ENCODE measurements around the gene FBXL17. TPM values are rescaled to one million over a fixed set of nuclear protein-coding genes. Genes with fewer than 3 reads are reported as not detected.

The FBXL17 gene
- total and polyA plus RNA-seq, 2 of the 4 experiments (the other 2 are of a cell fraction), result 3.9 to 8.1 TPM

DNA sequence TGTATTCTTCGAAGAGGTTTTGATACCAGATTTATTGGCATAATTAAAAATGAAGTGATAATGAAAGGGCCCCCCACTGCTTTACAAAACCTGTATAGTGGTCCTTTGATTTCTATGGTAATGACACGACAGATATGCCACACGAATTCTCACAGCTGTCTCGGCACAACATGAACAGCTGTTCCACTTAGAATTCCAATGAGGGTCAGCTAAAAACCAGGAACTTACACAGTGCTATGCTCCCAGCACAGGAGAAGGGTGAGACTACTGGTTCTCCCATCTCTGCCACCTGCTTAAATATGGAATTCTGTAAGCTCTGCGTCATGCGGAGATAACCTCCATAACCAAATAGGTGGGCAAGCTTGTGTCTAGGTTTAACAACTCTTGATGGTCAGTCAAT is 528.2 kb downstream of the FBXL17 start:
- no peak overlapping the region for H2BK120ac ChIP-seq (ENCODE audit: low read depth, low read length)
- no peak overlapping the region for H2BK20ac ChIP-seq (ENCODE audit: low read depth, low read length)
- H3K79me1 ChIP-seq (ENCODE audit: low read depth in 1 of 2, low read length in 2 of 2), result no peaks in the 10 kb centered on the region
- no peak overlapping the region for H2BK5ac ChIP-seq (ENCODE audit: low read depth, low read length, poor library complexity, severe bottlenecking)
- no peaks in the 10 kb centered on the region for H3K4me1 ChIP-seq (ENCODE audit: control insufficient read depth, insufficient read depth, low read length)
- no peak overlapping the region for H3K18ac ChIP-seq (ENCODE audit: low read depth, low read length)
- H3K56ac ChIP-seq (ENCODE audit: extremely low read depth, insufficient read depth, low read length), result no peak overlapping the region
- no peak for DNase-seq
- no peak overlapping the region for H3K4me2 ChIP-seq (ENCODE audit: low read depth, low read length)
- H3K9ac ChIP-seq (ENCODE audit: low read depth, low read length), result no peak overlapping the region
- in situ Hi-C loops (cut with MboI; ENCODE audit: low sequenced_read_pairs) (no loop called here), intact Hi-C loops (cut with micrococcal nuclease) (no loop called here), dilution Hi-C loops (cut with HindIII; ENCODE audit: low sequenced_read_pairs, unreplicated experiment) (no loop called here)
- H3K4ac ChIP-seq (ENCODE audit: low read depth, low read length), result no peak overlapping the region
- H3K23ac ChIP-seq (ENCODE audit: low read depth, low read length), result no peak overlapping the region
- no peak overlapping the region for H2AK9ac ChIP-seq (replicated peaks; ENCODE audit: low read depth, low read length, poor library complexity)
- no peaks in the 10 kb centered on the region for H4K20me1 ChIP-seq (ENCODE audit: insufficient read depth, low read length)
- no peak overlapping the region for H2BK15ac ChIP-seq (ENCODE audit: low read depth, low read length)
- H2AFZ ChIP-seq (replicated peaks; ENCODE audit: low read length, poor library complexity), result no peak overlapping the region
- ChIA-PET POLR2A (ENCODE audit: unreplicated experiment) (interaction anchor here (0.5 kb wide), 1 partner anchor 9 kb away, joined by 3 read pairs; no protein-coding TSS in a partner anchor), CTCF (no interaction called here)
- BruUV-seq (replicated peaks), result no TSS peak
- no peak overlapping the region for H4K8ac ChIP-seq (ENCODE audit: low read depth in 2 of 2, low read length in 2 of 2)
- H3K9me3 ChIP-seq (ENCODE audit: control insufficient read depth, insufficient read depth, low read length), result no peaks in the 10 kb centered on the region
- H2AK5ac ChIP-seq (ENCODE audit: low read depth, low read length), result no peak overlapping the region
- TF ChIP-seq SMC3 (IDR thresholded peaks at IDR 0.05; ENCODE audit: low read depth, low read length) (no peak), MXI1 (IDR thresholded peaks at IDR 0.05; ENCODE audit: borderline replicate concordance, low read depth, low read length) (no peak)
- TF ChIP-seq, protein P1, sequence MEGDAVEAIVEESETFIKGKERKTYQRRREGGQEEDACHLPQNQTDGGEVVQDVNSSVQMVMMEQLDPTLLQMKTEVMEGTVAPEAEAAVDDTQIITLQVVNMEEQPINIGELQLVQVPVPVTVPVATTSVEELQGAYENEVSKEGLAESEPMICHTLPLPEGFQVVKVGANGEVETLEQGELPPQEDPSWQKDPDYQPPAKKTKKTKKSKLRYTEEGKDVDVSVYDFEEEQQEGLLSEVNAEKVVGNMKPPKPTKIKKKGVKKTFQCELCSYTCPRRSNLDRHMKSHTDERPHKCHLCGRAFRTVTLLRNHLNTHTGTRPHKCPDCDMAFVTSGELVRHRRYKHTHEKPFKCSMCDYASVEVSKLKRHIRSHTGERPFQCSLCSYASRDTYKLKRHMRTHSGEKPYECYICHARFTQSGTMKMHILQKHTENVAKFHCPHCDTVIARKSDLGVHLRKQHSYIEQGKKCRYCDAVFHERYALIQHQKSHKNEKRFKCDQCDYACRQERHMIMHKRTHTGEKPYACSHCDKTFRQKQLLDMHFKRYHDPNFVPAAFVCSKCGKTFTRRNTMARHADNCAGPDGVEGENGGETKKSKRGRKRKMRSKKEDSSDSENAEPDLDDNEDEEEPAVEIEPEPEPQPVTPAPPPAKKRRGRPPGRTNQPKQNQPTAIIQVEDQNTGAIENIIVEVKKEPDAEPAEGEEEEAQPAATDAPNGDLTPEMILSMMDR (conservative IDR thresholded peaks at IDR 0.05; ENCODE audit: low read depth, low read length), result no peak
- H3K4me3 ChIP-seq (ENCODE audit: insufficient read depth, low read depth, low read length), result no peak overlapping the region
- no peak overlapping the region for H4K5ac ChIP-seq (ENCODE audit: low read depth, low read length)
- no peak for ATAC-seq (ENCODE audit: low read depth)
- no peak overlapping the region for H3K27ac ChIP-seq (ENCODE audit: insufficient read depth, low read length)
- H3K9me1 ChIP-seq (ENCODE audit: insufficient read depth, low read length), result no peaks in the 10 kb centered on the region
- no peaks in the 10 kb centered on the region for H3K27me3 ChIP-seq (ENCODE audit: control insufficient read depth, insufficient read depth, low read length)
- no peak overlapping the region for H3K14ac ChIP-seq (replicated peaks; ENCODE audit: low read depth, low read length)
- WGBS, 2 experiments (ENCODE audit: extremely low coverage in 2 of 2, insufficient read length in 1 of 2), result no CpG with 5 or more reads among the region's 6 CpGs
- H3K36me3 ChIP-seq (ENCODE audit: control insufficient read depth, insufficient read depth, low read length), result no peaks in the 10 kb centered on the region
- no peak overlapping the region for H4K91ac ChIP-seq (ENCODE audit: insufficient read depth, low read depth, low read length)

Data from IMR-90 (cell line).